GM18507 (cell line): ENCODE results near the gene MVK.

Experiments used
- DNase-seq: peaks from one replicate; pipeline ENCODE4 v3.0.0; 2011; ENCODE audit warnings: low read depth; ENCODE audit not compliant: insufficient read length; ENCODE audit errors: extremely low spot score
- FAIRE-seq: peaks from 2 replicates; lab custom pipeline; 2011; peaks lifted over from hg19 to GRCh38; lab: Jason Lieb, UNC

MVK gene

GRCh38 chr12:109542876-109543275, 30.7 kb upstream of the MVK start:
- no peak for FAIRE-seq
- no peak for DNase-seq

- no peak for DNase-seq
- FAIRE-seq = no peak
Observed at GRCh38 chr12:109544955-109545531, 28.6 kb upstream of the MVK start.

GRCh38 chr12:109545826-109546225, 27.8 kb upstream of the MVK start:
- no peak for DNase-seq
- FAIRE-seq = no peak

- no peak for FAIRE-seq
Observed at GRCh38 chr12:109547286-109547685, 26.3 kb upstream of the MVK start.

GRCh38 chr12:109548258-109548657, 25.3 kb upstream of the MVK start:
- FAIRE-seq = no peak
- DNase-seq = no peak

More at GRCh38 chr12:109547286-109547685, 26.3 kb upstream of the MVK start:
- no peak for DNase-seq

GRCh38 chr12:109549613-109550270, 23.9 kb upstream of the MVK start:
- no peak for FAIRE-seq

GRCh38 chr12:109550281-109550680, 23.3 kb upstream of the MVK start:
- no peak for FAIRE-seq
- DNase-seq = no peak

More at GRCh38 chr12:109549613-109550270, 23.9 kb upstream of the MVK start:
- no peak for DNase-seq

GRCh38 chr12:109551108-109551507, 22.5 kb upstream of the MVK start:
- DNase-seq (no peak), FAIRE-seq (no peak)

GRCh38 chr12:109552971-109553370, 20.6 kb upstream of the MVK start:
- FAIRE-seq = no peak
- no peak for DNase-seq

GRCh38 chr12:109553483-109553882, 20.1 kb upstream of the MVK start:
- DNase-seq (no peak), FAIRE-seq (no peak)

- FAIRE-seq (no peak), DNase-seq (no peak)
Observed at GRCh38 chr12:109553906-109554500, 19.6 kb upstream of the MVK start.

- FAIRE-seq = no peak
- no peak for DNase-seq
Observed at GRCh38 chr12:109554761-109555160, 18.8 kb upstream of the MVK start.

- no peak for DNase-seq
- FAIRE-seq = no peak
Observed at GRCh38 chr12:109555431-109556315, 17.9 kb upstream of the MVK start.

- DNase-seq = no peak
- FAIRE-seq = no peak
Observed at GRCh38 chr12:109557200-109557599, 16.4 kb upstream of the MVK start.

- no peak for FAIRE-seq
Observed at GRCh38 chr12:109557805-109558204, 15.8 kb upstream of the MVK start.

GRCh38 chr12:109558374-109559199, 15.0 kb upstream of the MVK start:
- DNase-seq = no peak

More at GRCh38 chr12:109557805-109558204, 15.8 kb upstream of the MVK start:
- no peak for DNase-seq

GRCh38 chr12:109559200-109559505, 14.4 kb upstream of the MVK start:
- FAIRE-seq = no peak
- DNase-seq = no peak

More at GRCh38 chr12:109558374-109559199, 15.0 kb upstream of the MVK start:
- FAIRE-seq = no peak

GRCh38 chr12:109559601-109560000, 14.0 kb upstream of the MVK start:
- FAIRE-seq (no peak), DNase-seq (no peak)
